Activated T-cell treated with anti-CD3 and anti-CD28 coated beads for 1 hour (primary cell): ENCODE measurements around the gene COASY.
"Not testable (repeated sequence)": the region's sequence is repeated elsewhere in the genome, so short reads cannot be mapped to it uniquely, and the experiment has no call there.

ENCODE experiments used
- DNase-seq: peaks from one replicate; pipeline ENCODE4 v3.0.0-alpha.2; 2020; ENCODE audit warnings: low read depth

COASY gene

GRCh38 chr17:42553161-42553818, 8.7 kb upstream of the COASY start:
- no peak for DNase-seq

GRCh38 chr17:42553866-42554249, 8.1 kb upstream of the COASY start:
- DNase-seq, result no peak

GRCh38 chr17:42554250-42555121, 7.5 kb upstream of the COASY start:
- DNase-seq, result peak; percentile 57

- DNase-seq, result no peak
Observed at GRCh38 chr17:42555122-42555622, 6.8 kb upstream of the COASY start.

GRCh38 chr17:42555961-42556617, 5.9 kb upstream of the COASY start:
- not testable (repeated sequence) for DNase-seq

- no peak for DNase-seq
Observed at GRCh38 chr17:42559075-42559474, 2.9 kb upstream of the COASY start.

GRCh38 chr17:42560246-42560645, 1.7 kb upstream of the COASY start:
- DNase-seq, result no peak

GRCh38 chr17:42562388-42563142, 617 bp downstream of the COASY start:
- DNase-seq, result no peak

- no peak for DNase-seq
Observed at GRCh38 chr17:42563143-42563509, 1.2 kb downstream of the COASY start.

- no peak for DNase-seq
Observed at GRCh38 chr17:42563543-42563942, 1.6 kb downstream of the COASY start.

GRCh38 chr17:42563950-42564349, 2.0 kb downstream of the COASY start:
- no peak for DNase-seq

- DNase-seq, result no peak
Observed at GRCh38 chr17:42564815-42565522, 3.0 kb downstream of the COASY start.

- no peak for DNase-seq
Observed at GRCh38 chr17:42565523-42566214, 3.7 kb downstream of the COASY start.

GRCh38 chr17:42566215-42566882, 4.4 kb downstream of the COASY start:
- DNase-seq, result no peak

- peak; percentile 89 for DNase-seq
Observed at GRCh38 chr17:42566883-42567573, 5.1 kb downstream of the COASY start, which contains the start of gene MLX. MLX (plus strand) TSS chr17:42567100; CDS start chr17:42567125, 25 bp downstream.

GRCh38 chr17:42568341-42569111, 6.6 kb downstream of the COASY start:
- no peak for DNase-seq

- no peak for DNase-seq
Observed at GRCh38 chr17:42571435-42572225, 9.7 kb downstream of the COASY start.

- DNase-seq, result no peak
Observed at GRCh38 chr17:42573095-42573494, 11.1 kb downstream of the COASY start.
